Ovary (tissue), 9 donors: Measurements from ENCODE around the gene ATXN2. TPM values are rescaled to one million over a fixed set of nuclear protein-coding genes. Genes with fewer than 3 reads are reported as not detected.
"Not testable (repeated sequence)": the region's sequence is repeated elsewhere in the genome, so short reads cannot be mapped to it uniquely, and the experiment has no call there.

ENCODE experiments used
- DNase-seq, 5 donors: peaks; one replicate each; pipeline ENCODE4 v3.0.0-alpha.2; 2019 to 2020
- H3K27ac ChIP-seq, 2 donors: fragments of 200-600 bp; one replicate each; pipeline versions ENCODE4 v1.5.1 to v1.8.0; 2019 to 2022
- H3K27me3 ChIP-seq: fragments of 200-600 bp; one replicate; pipeline ENCODE4 v1.8.0; 2022
- H3K36me3 ChIP-seq: fragments of 200-600 bp; sonication (generic); one replicate; pipeline ENCODE4 v1.5.1; 2019
- H3K4me1 ChIP-seq: one replicate; pipeline ENCODE4 v1.8.1; 2013; ENCODE audit warnings: mild to moderate bottlenecking, moderate library complexity; ENCODE audit not compliant: insufficient read depth
- H3K4me3 ChIP-seq: fragments of 200-600 bp; sonication (generic); one replicate; pipeline ENCODE4 v1.5.1; 2017
- H3K9me3 ChIP-seq, 2 donors: fragments of 200-600 bp in 1 of 2; sonication (generic) in 1 of 2; one replicate each; pipeline versions ENCODE4 v1.5.1 to v1.8.1; 2013 to 2019; ENCODE audit warnings: mild to moderate bottlenecking in 1 of 2, moderate library complexity in 1 of 2
- EP300 ChIP-seq: sonication (generic); formaldehyde crosslinking; IDR thresholded peaks from one replicate; pipeline ENCODE4 v1.6.1; 2017; ENCODE audit warnings: antibody characterized with exemption
- POLR2A ChIP-seq: fragments of 450-650 bp; IDR thresholded peaks from one replicate; pipeline ENCODE4 v1.6.1; 2017; ENCODE audit warnings: antibody characterized with exemption, mild to moderate bottlenecking, moderate library complexity
- WGBS, 3 donors: extraction: QIAGEN DNeasy Blood & Tissue Kit in 1 of 3; methylation state at CpG; one replicate each; pipeline versions ENCODE4 v1.1.5 to v1.1.7; 2013 to 2017; 5-methylcytosine and 5-hydroxymethylcytosine counted together
- intact Hi-C, 4 donors: fragments of 100-400 bp; cut with DNase I; formaldehyde crosslinking; loops; one replicate each; pipeline versions ENCODE4 v1.11.0 to v1.15.1; 2022 to 2023
- polyA plus RNA-seq, 2 donors: library from polyadenylated mRNA; stranded (reverse); fragments of 200-250 nt in 1 of 2; fragments of 350-450 nt in 1 of 2; fragmentation: Illumina TruSeq in 1 of 2; extraction: RNeasy Lipid Tissue Mini Kit (QIAGEN cat#74804) in 1 of 2; gene quantifications; one replicate each; pipeline ENCODE4 v1.2.3, GENCODE V29; 2013 to 2014
- total RNA-seq, 7 donors: library from RNA; depleted of rRNA in 2 of 7; stranded (reverse); fragments of >200 nt in 2 of 7; fragmentation: NEBNext Ultra II Directional in 3 of 7; extraction: Animal tissue kit (Norgen Biotek cat#: 25700) in 3 of 7; gene quantifications; one replicate each; pipeline versions ENCODE4 v1.1.0 to v1.2.4, GENCODE V29; 2016 to 2023
- TF ChIP-seq, protein P1 (sequence below), 3 donors: fragments of 450-650 bp in 2 of 3; fragments of 200-600 bp in 1 of 3; IDR thresholded peaks; one replicate each; pipeline versions ENCODE4 v1.5.1 to v1.8.0; 2016 to 2022; ENCODE audit warnings: antibody characterized with exemption in 3 of 3, mild to moderate bottlenecking in 1 of 3
- donor health status: DM: no; HTN: no; CAD: no; lungs with moderate emphysema.
- donor health status: DM: no; HTN: no; CAD: no.
- donor health status: Bipolar disorder and iron deficiency.
- donor health status: DM: yes; HTN: yes; CAD: no.
- donor health status: DM: no; HTN: no; CAD: no.
- donor health status: DM: yes; HTN: yes; CAD: no.

The ATXN2 gene
- total and polyA plus RNA-seq, 9 donors = 28.4 to 106 (median 60.9) TPM

DNA sequence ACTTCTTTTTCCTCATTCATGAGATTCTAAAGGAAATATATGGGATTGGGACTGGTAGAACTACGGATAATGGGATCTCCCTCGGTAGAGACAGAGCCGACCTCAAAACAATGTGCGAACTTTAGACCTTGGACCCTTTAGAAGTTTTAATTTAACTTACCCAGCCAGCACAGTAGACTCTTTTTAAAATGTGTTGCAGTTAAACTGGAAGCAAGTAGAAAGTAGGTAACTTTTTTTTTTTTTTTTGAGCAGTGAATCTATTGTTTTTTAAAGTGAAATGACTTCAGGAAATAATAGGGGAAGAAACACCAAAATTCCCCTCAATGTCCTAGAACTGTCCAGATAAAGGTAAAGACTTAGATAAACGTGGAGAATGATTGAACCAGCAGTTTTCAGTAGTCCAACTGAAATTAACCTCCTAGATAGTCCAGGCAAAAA is 1.1 kb upstream of the ATXN2 start:
- Histone ChIP-seq H3K4me1 (peaks cover 2% of the 10 kb centered on the region), H3K27me3 (no peaks in the 10 kb centered on the region), H3K4me3 (peak overlapping the region; percentile 74), H3K36me3 (no peaks in the 10 kb centered on the region), H3K27ac (peak overlapping the region; percentile 97 to 99), H3K9me3 (no peaks in the 10 kb centered on the region)
- TF ChIP-seq EP300 = no peak
- TF ChIP-seq, protein P1, sequence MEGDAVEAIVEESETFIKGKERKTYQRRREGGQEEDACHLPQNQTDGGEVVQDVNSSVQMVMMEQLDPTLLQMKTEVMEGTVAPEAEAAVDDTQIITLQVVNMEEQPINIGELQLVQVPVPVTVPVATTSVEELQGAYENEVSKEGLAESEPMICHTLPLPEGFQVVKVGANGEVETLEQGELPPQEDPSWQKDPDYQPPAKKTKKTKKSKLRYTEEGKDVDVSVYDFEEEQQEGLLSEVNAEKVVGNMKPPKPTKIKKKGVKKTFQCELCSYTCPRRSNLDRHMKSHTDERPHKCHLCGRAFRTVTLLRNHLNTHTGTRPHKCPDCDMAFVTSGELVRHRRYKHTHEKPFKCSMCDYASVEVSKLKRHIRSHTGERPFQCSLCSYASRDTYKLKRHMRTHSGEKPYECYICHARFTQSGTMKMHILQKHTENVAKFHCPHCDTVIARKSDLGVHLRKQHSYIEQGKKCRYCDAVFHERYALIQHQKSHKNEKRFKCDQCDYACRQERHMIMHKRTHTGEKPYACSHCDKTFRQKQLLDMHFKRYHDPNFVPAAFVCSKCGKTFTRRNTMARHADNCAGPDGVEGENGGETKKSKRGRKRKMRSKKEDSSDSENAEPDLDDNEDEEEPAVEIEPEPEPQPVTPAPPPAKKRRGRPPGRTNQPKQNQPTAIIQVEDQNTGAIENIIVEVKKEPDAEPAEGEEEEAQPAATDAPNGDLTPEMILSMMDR (IDR thresholded peaks at IDR 0.05) = no peak
- TF ChIP-seq POLR2A = no peak
- no peak for DNase-seq
- 3 to 6% (median 4%) methylated on average over 5 of the region's 5 CpGs for WGBS, 3 donors
- intact Hi-C loops = no loop called here

DNA sequence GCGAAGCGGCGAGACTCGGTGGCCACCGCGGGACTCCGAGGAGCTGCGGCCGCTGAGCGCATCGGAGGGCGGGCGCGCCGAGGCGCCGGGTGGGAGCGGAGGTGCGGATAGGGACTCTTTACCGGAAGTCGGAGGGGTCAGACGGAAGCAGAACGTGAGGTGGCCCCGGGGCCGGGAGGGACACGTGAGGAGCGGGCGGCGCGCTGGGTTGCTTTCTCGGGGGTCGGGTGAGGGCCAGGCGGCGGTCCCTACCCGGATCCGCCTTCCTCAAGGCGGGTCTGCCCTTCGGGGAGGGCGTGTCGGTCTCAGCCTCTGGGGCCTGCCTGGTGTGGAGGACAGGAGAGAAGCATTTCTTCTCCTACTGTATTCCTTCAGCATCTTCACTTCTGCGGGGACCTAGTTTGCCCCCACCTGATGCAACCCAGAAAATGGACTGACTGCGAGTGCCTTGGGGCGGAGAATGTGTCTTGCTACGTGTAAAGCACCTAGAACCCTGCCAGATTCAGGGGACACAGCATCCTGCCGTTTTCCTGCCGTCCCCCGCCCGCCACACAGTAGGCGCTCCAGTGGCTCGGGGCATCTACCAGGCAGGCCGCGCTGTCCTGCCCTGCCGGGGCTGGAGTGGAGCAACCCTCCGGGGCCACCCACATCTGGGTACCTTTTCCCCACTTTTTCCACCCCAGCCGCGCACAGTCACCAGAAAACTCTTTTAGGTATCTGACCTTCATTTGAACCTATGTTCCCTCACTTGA is 514 bp upstream of the ATXN2 start:
- Histone ChIP-seq H3K9me3 (no peaks in the 10 kb centered on the region), H3K4me3 (peak overlapping the region; percentile 74), H3K27ac (peak overlapping the region; percentile 97 to 99), H3K4me1 (peaks cover 3% of the 10 kb centered on the region), H3K27me3 (no peaks in the 10 kb centered on the region), H3K36me3 (no peaks in the 10 kb centered on the region)
- TF ChIP-seq EP300 = no peak
- TF ChIP-seq POLR2A = peak; percentile 81
- DNase-seq = peak; percentile 90 to 93 (median 92)
- intact Hi-C loops = loop anchor here in 1 of 4 donors (5.0 kb wide), 1 partner anchor 38 kb away; no protein-coding TSS in a partner anchor
- WGBS, 3 donors = 0 to 1% (median 1%) methylated on average over 54 to 56 of the region's 56 CpGs

DNA sequence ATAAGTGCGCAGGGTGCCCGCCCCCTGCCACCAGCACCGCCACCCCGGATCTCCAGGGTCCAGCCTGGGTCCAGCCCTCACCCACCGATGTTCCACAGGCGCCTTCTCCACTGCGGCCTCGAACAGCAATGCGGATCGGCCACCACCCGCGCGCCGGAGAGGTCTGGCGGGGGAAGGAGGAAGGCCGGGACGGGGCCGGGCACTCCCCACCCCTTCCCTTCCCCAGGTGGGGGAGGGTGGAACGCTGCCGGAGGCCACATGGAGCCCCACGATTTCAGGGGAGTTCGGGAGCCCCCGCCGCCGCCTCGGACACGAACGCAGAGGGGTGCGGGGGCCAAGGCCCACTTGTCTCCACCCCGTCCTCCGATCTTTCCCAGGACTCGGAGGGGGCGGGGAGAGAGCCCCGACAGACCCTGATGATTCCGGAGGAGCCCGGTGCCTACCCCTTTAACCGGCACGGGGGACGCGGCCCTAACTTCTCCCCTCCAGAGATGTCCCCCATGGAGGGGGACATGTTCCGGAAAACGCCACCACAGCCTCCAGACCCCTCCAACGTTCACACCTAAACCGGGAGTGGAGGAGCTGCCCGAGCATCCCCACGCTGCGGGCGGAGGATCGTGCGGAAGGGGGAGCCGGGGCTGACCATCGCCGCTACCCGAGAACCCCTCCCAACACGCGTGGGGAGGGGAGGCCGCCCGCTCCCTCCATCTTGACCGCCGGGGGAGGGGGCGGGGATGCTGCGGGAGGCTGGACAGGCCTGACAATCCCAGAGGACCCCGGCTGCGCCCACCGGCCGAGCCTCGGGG is 1.1 kb downstream of the ATXN2 start:
- Histone ChIP-seq H3K4me3 (peak overlapping the region; percentile 74), H3K9me3 (no peaks in the 10 kb centered on the region), H3K36me3 (no peaks in the 10 kb centered on the region), H3K4me1 (peaks cover 3% of the 10 kb centered on the region), H3K27me3 (no peaks in the 10 kb centered on the region), H3K27ac (peak overlapping the region; percentile 97 to 99)
- 0 to 1% (median 1%) methylated on average over 48 to 67 of the region's 67 CpGs for WGBS, 3 donors
- peak; percentile 64 to 76 (median 70) for DNase-seq
- TF ChIP-seq EP300 (no peak), POLR2A (peak; percentile 4)
- intact Hi-C loops = loop anchor here in 1 of 4 donors (5.0 kb wide), 1 partner anchor 39 kb away; no protein-coding TSS in a partner anchor

DNA sequence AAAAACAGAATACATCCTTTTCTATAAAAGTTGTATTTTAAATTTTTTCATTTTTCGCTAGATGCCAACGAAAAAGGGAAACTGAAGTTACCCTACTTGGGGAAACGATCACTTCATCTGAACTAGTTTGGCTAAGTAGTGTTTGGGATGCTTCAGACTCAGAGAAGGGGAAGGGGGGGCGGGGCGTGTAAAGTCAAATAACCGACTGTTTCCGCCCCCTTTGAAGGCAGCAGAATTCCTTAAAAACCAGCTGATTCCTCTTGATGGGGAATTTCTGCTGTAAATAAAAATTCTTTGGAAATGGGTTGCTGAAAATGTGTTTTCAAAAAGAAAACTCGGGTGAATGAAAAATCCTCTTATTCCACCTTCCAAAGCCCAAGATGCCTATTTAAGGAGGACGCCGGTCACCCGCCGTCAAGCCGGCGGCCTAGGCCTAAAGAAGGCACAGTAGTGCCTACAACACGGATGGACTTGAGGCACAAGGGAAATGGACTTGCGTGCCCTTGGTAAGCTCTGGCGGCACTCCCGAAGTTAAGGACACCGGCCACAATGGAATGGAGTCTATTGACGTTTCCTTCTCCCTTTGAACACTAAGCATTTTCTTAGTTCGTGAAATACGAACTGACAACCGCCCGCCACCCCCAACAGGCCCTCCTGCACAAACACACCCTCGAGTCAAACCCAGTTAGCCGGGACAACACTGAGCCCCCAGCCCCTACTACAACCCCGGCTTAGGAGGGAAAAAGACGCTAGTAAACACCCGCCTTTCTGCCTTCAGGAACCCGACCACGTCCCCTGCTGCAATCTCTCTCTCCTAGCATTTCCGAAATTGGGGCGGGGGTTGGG is 1.9 kb downstream of the ATXN2 start:
- Histone ChIP-seq H3K4me1 (peaks cover 3% of the 10 kb centered on the region), H3K4me3 (peak overlapping the region; percentile 74), H3K27me3 (no peaks in the 10 kb centered on the region), H3K27ac (peak overlapping the region; percentile 97 to 99), H3K36me3 (no peaks in the 10 kb centered on the region), H3K9me3 (no peaks in the 10 kb centered on the region)
- intact Hi-C loops = loop anchor here in 1 of 4 donors (5.0 kb wide), 1 partner anchor 40 kb away; no protein-coding TSS in a partner anchor
- 2 to 3% (median 3%) methylated on average over 33 of the region's 33 CpGs for WGBS, 3 donors
- peak; percentile 21 to 59 (median 38) for DNase-seq
- TF ChIP-seq, protein P1 (IDR thresholded peaks at IDR 0.05) = no peak
- TF ChIP-seq EP300 = no peak
- no peak for TF ChIP-seq POLR2A

DNA sequence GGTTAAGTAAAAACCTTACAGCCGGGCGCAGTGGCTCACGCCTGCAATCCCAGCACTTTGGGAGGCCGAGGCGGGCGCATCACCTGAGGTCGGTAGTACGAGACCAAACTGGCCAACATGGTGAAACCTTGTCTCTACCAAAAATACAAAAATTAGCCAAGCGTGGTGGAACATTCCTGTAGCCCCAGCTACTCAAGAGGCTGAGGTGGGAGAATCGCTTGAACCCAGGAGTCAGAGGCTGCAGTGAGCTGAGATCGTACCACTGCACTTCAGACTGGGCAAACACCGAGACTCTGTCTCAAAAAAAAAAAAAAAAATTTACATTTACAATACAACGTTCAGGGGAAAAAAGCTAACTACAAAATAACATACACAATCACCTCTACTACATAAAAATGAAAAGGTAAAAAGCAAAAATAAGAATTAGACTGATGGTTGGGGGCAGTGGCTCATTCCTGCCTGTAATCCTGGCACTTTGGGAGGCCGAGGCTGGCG is 3.7 kb downstream of the ATXN2 start:
- not testable (repeated sequence) for H3K4me1 ChIP-seq, H3K36me3 ChIP-seq, H3K27me3 ChIP-seq, H3K9me3 ChIP-seq, H3K27ac ChIP-seq, H3K4me3 ChIP-seq
- intact Hi-C loops = loop anchor here in 1 of 4 donors (5.0 kb wide), 1 partner anchor 42 kb away; no protein-coding TSS in a partner anchor
- 75 to 76% (median 75%) methylated on average over 15 of the region's 15 CpGs for WGBS, 3 donors
- peak in 2 of 5 donors; percentile 6 to 32 for DNase-seq

DNA sequence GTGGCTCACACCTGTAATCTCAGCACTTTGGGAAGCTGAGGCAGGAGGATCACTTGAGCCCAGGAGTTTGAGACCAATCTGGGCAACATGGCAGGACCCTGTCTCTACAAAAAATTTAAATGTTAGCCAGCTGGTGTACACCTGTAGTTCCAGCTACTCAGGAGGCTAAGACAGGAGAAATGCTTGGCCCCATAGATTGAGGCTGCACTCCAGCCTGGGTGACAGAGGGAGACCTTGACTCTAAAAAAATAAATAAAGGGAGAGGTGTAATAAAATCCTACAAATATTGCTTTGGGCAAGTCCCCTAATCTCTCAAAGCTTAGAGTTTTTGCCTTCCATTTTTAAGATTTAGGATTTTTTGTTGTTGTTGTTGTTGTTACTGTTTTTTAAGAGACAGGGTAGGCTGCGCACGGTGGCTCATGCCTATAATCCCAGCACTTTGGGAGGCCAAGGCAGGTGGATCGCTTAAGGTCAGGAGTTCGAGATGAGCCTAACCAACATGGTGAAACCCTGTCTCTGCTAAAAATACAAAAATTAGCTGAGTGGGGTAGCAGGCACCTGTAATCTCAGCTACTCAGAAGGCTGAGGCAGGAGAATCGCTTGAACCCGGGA is 7.6 kb downstream of the ATXN2 start:
- H3K27ac ChIP-seq, H3K4me3 ChIP-seq, H3K9me3 ChIP-seq, H3K36me3 ChIP-seq, DNase-seq, H3K27me3 ChIP-seq, intact Hi-C loops: not testable (repeated sequence)
- WGBS, 3 donors = 82 to 86% (median 83%) methylated on average over 6 of the region's 6 CpGs
- H3K4me1 ChIP-seq = peaks cover 10% of the 10 kb centered on the region
